Upper lobe of right lung (tissue), 1 donor: ENCODE data around the gene DHCR24. TPM values are rescaled to one million over a fixed set of nuclear protein-coding genes. Genes with fewer than 3 reads are reported as not detected.

ENCODE experiments used
- ATAC-seq: fragments of 200-7000 bp; cut with Tn5 transposase; one replicate; pipeline ENCODE4 v1.9.1; 2020; ENCODE audit warnings: mild to moderate bottlenecking, moderate library complexity
- DNase-seq: peaks from one replicate; pipeline ENCODE4 v3.0.0-alpha.2; 2020
- H3K27ac ChIP-seq: fragments of 200-600 bp; one replicate; pipeline ENCODE4 v1.8.0; 2022
- H3K27me3 ChIP-seq: fragments of 200-600 bp; one replicate; pipeline ENCODE4 v1.8.0; 2022; ENCODE audit warnings: mild to moderate bottlenecking
- H3K36me3 ChIP-seq: fragments of 200-600 bp; one replicate; pipeline ENCODE4 v1.8.0; 2022
- H3K4me1 ChIP-seq: fragments of 200-600 bp; one replicate; pipeline ENCODE4 v1.8.0; 2022
- H3K4me3 ChIP-seq: fragments of 200-600 bp; one replicate; pipeline ENCODE4 v1.8.0; 2022; ENCODE audit warnings: mild to moderate bottlenecking
- H3K9me3 ChIP-seq: fragments of 200-600 bp; one replicate; pipeline ENCODE4 v1.8.0; 2022
- CTCF ChIP-seq: fragments of 200-600 bp; IDR thresholded peaks from one replicate; pipeline ENCODE4 v1.8.0; 2022; ENCODE audit warnings: antibody characterized with exemption
- intact Hi-C: fragments of 100-400 bp; cut with DNase I; formaldehyde crosslinking; loops from one replicate; pipeline ENCODE4 v1.11.0; 2022
- total RNA-seq: library from RNA; stranded (reverse); fragmentation: NEBNext Ultra II Directional; extraction: Animal tissue kit (Norgen Biotek cat#: 25700); gene quantifications from one replicate; pipeline ENCODE4 v1.2.1, GENCODE V29; 2021
- donor health status: DM: no; HTN: yes; CAD: no; lungs with severe emphysema.

DHCR24 gene
- total RNA-seq, 1 donor from 2014 or later: 749 TPM

- intact Hi-C loops: no loop called here
- no peaks in the 10 kb centered on the region for H3K9me3 ChIP-seq
- no peak overlapping the region for H3K27ac ChIP-seq
- H3K36me3 ChIP-seq: no peaks in the 10 kb centered on the region
- no peak overlapping the region for H3K4me3 ChIP-seq
- DNase-seq: no peak
- H3K4me1 ChIP-seq: no peaks in the 10 kb centered on the region
- TF ChIP-seq CTCF: no peak
- no peak for ATAC-seq
- H3K27me3 ChIP-seq: no peaks in the 10 kb centered on the region
These were observed 72.4 kb downstream of the DHCR24 start for GRCh38 chr1:54814571-54814970.

DNA sequence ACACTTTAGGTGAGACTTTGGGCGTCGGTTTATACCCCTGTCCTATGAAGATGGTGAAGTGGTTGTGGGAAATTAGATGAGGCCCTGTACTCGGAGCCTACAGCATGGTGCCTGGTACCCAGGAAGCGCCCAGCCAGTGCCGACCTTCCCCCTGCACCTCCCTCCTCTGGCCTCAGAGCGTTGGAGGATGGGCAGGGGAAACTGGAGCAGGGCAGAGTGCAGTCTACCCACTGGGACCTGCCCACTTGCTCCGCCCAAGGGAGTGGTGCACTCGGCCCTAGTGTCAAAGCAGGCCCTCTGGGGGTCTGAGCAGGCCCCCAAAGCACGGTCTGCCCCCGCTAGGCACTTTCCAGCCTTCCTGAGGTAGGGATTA lies 72.9 kb downstream of the DHCR24 start:
- no peaks in the 10 kb centered on the region for H3K27me3 ChIP-seq
- no peaks in the 10 kb centered on the region for H3K36me3 ChIP-seq
- H3K9me3 ChIP-seq: no peaks in the 10 kb centered on the region
- intact Hi-C loops: no loop called here
- no peaks in the 10 kb centered on the region for H3K4me1 ChIP-seq
- ATAC-seq (no peak), DNase-seq (no peak)
- H3K4me3 ChIP-seq: no peak overlapping the region
- H3K27ac ChIP-seq: no peak overlapping the region
- no peak for TF ChIP-seq CTCF

DNA sequence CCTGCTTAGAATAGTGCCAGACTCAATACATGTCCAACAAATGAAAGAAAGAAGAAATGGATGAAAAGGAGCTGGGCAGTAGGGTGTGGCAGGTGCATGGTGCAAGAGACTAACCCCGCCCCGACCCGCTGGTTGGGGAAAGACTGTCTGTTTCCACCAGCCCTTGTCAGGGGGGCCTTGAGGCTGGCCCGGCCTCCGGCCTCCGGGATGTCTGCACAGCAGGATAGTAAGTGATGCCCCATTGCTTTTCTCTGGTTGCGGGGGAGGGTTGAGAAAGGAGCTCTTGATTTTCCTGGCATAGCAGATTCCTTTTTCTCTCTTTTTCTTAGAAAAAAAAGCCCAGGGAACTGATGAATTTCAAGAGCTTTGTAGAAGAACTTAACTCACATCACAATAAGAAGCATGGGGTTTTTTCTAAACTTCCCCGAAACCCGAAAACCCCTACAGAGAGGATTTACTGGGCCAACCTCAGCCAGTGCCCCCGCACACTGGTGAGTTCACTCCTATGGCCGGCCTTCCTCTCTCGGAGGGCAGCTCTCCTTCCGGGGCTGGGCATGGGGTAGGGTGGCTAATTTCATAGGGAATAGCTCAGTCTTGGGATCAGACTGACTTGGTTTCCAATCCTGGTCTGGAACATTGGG lies 73.4 kb downstream of the DHCR24 start:
- no peaks in the 10 kb centered on the region for H3K9me3 ChIP-seq
- H3K27me3 ChIP-seq: no peaks in the 10 kb centered on the region
- TF ChIP-seq CTCF: no peak
- no peak overlapping the region for H3K4me3 ChIP-seq
- H3K36me3 ChIP-seq: no peaks in the 10 kb centered on the region
- no peaks in the 10 kb centered on the region for H3K4me1 ChIP-seq
- no peak for DNase-seq
- intact Hi-C loops: no loop called here
- ATAC-seq: no peak
- no peak overlapping the region for H3K27ac ChIP-seq

DNA sequence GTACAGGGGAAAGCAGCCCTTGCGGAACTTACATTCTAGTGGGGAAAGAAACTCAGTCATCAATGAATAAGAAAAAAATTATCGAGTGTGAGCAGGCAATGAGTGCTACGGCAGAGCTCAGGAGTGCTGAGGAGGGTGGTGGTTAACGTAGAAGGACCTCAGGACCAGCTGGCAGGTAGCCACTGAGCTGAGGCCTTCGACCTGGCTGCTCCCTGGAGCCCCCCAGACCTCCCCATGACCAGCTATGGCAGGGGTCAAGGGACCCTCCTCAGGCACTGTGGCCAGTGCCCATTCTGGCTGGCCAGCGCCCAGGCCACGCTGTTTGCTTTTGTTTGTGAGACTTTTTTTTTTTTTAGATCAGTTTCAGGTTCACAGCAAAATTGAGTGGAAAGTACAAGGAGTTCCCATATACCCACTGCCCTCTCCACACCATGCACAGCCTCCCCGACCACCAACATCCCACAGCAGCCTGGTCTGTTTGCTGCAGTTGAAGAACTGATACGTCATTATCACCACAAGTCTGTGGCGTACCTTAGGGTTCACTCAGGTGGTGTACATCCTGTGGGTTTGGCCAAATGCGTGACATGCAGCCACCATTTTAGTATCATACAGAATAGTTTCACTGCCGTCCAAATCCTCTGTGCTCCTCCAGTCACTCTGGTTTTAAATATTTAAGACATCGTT lies 74.1 kb downstream of the DHCR24 start:
- H3K27ac ChIP-seq: no peak overlapping the region
- H3K36me3 ChIP-seq: no peaks in the 10 kb centered on the region
- H3K9me3 ChIP-seq: no peaks in the 10 kb centered on the region
- H3K4me1 ChIP-seq: no peaks in the 10 kb centered on the region
- no peak for DNase-seq
- H3K27me3 ChIP-seq: no peaks in the 10 kb centered on the region
- no peak overlapping the region for H3K4me3 ChIP-seq
- ATAC-seq: no peak
- TF ChIP-seq CTCF: no peak
- intact Hi-C loops: no loop called here

DNA sequence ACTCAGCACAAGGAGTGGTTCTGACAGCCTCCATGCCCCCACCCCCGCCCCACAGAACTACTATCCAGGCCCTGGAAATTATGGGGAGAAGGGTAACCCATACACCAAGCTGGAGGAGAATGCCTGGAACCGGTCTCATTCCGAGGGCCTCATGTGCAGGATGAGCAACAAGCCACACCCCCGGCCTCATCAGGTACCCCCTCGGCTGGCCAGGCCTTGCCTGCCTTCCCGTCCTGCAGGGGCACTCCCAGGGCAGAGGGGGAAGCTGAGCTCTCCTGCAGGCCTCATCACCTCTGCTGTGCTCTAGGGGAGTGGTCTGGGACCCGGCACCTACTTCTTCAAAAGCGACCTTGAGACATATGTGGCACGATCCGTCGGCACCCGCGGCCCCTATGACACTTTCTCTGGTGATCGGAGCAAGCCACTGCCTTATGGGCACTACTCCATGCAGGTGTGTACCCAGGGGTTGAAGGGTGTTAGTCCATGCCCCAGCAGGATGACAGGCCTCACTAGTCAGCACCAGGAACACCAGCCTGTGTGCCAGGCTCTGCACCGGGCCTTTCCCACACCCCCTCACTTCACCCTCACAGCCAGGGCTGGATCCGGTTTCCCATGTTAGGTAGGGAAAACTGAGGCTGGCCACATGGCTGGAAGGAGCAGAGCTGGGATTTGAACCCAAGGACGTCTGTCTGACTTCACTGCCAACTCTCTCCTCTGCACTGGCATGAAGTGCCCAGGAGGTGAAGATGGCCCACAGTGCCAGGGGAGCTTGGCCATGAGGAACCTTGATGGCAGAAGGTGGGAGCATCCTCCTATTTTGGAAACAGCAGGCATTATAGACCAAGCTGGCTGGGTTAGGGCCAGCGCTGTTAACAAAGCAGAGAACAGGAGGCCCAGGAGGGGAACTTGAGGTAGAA lies 75.0 kb downstream of the DHCR24 start:
- no peaks in the 10 kb centered on the region for H3K9me3 ChIP-seq
- H3K4me1 ChIP-seq: no peaks in the 10 kb centered on the region
- DNase-seq (no peak), ATAC-seq (no peak)
- no peak for TF ChIP-seq CTCF
- no peak overlapping the region for H3K27ac ChIP-seq
- H3K36me3 ChIP-seq: no peaks in the 10 kb centered on the region
- no peaks in the 10 kb centered on the region for H3K27me3 ChIP-seq
- no peak overlapping the region for H3K4me3 ChIP-seq
- intact Hi-C loops: no loop called here
